MM.1S (cell line): ENCODE measurements around the gene KIF18B.

Source experiments
- DNase-seq: peaks from one replicate; pipeline ENCODE4 v3.0.0-alpha.2; 2015
- H2AFZ ChIP-seq: fragments of 300-600 bp; sonication (generic); 2 replicates; pipeline ENCODE4 v1.6.0; 2016; ENCODE audit warnings: antibody characterized with exemption, low read length
- H3F3A ChIP-seq: fragments of 300-600 bp; sonication (generic); 2 replicates; pipeline ENCODE4 v1.6.1; 2016; ENCODE audit warnings: mild to moderate bottlenecking, antibody characterized with exemption, low read length, moderate library complexity, mixed read lengths; ENCODE audit not compliant: insufficient read depth
- H3K27ac ChIP-seq: fragments of 300-600 bp; sonication (generic); 2 replicates; pipeline ENCODE4 v1.5.1; 2016; ENCODE audit warnings: mild to moderate bottlenecking, low read length
- H3K27me3 ChIP-seq: fragments of 300-600 bp; sonication (generic); replicated peaks from 2 replicates; pipeline ENCODE4 v1.6.0; 2016; ENCODE audit warnings: low read length; ENCODE audit not compliant: insufficient read depth
- H3K36me3 ChIP-seq: fragments of 300-600 bp; sonication (generic); replicated peaks from 2 replicates; pipeline ENCODE4 v1.6.1; 2016; ENCODE audit warnings: mild to moderate bottlenecking, low read length, mixed read lengths; ENCODE audit not compliant: insufficient read depth
- H3K4me1 ChIP-seq: fragments of 300-600 bp; sonication (generic); 2 replicates; pipeline ENCODE4 v1.6.1; 2016; ENCODE audit warnings: low read length, mixed read lengths
- H3K4me2 ChIP-seq: fragments of 300-600 bp; sonication (generic); 2 replicates; pipeline ENCODE4 v1.6.0; 2016; ENCODE audit warnings: low read depth, low read length
- H3K4me3 ChIP-seq: fragments of 300-600 bp; sonication (generic); 2 replicates; pipeline ENCODE4 v1.5.1; 2016; ENCODE audit warnings: low read length, mixed read lengths
- H3K79me2 ChIP-seq: fragments of 300-600 bp; sonication (generic); 2 replicates; pipeline ENCODE4 v1.6.1; 2016; ENCODE audit warnings: mixed run types, low read length, mixed read lengths
- H3K9ac ChIP-seq: fragments of 300-600 bp; sonication (generic); 2 replicates; pipeline ENCODE4 v1.6.1; 2016; ENCODE audit warnings: low read length, mixed read lengths
- H3K9me2 ChIP-seq: fragments of 300-600 bp; sonication (generic); replicated peaks from 2 replicates; pipeline ENCODE4 v1.6.1; 2016; ENCODE audit warnings: mild to moderate bottlenecking, low read length, mixed read lengths; ENCODE audit not compliant: insufficient read depth
- H3K9me3 ChIP-seq: fragments of 300-600 bp; sonication (generic); replicated peaks from 2 replicates; pipeline ENCODE4 v1.6.1; 2016; ENCODE audit warnings: mild to moderate bottlenecking, low read length, mixed read lengths; ENCODE audit not compliant: insufficient read depth
- H4K20me1 ChIP-seq: fragments of 300-600 bp; sonication (generic); 2 replicates; pipeline ENCODE4 v1.6.1; 2016; ENCODE audit warnings: mild to moderate bottlenecking, low read length, moderate library complexity, mixed read lengths; ENCODE audit not compliant: insufficient read depth
- CTCF ChIP-seq: fragments of 300-600 bp; sonication (generic); IDR thresholded peaks from 2 replicates; pipeline ENCODE4 v1.5.1; 2016; ENCODE audit warnings: antibody characterized with exemption, low read length, mixed read lengths
- EZH2 ChIP-seq: fragments of 300-600 bp; sonication (generic); optimal IDR thresholded peaks from 2 replicates; pipeline ENCODE3; 2017; ENCODE audit warnings: low read depth, mild to moderate bottlenecking, antibody characterized with exemption, low read length, mixed read lengths
- EZH2phosphoT487 ChIP-seq: fragments of 300-600 bp; sonication (generic); IDR thresholded peaks from 2 replicates; pipeline ENCODE4 v1.6.1; 2018; ENCODE audit warnings: antibody characterized with exemption, low read length

Gene KIF18B

GRCh38 chr17:44940317-44940716 is 7.3 kb downstream of the KIF18B start:
- Histone ChIP-seq H3K27me3 (no peaks in the 10 kb centered on the region), H3K9me3 (no peaks in the 10 kb centered on the region), H3K4me3 (no peak overlapping the region), H3K4me2 (no peak overlapping the region), H3K79me2 (peaks cover 92% of the 10 kb centered on the region), H3K4me1 (no peaks in the 10 kb centered on the region), H2AFZ (no peak overlapping the region), H3F3A (no peaks in the 10 kb centered on the region), H3K9me2 (no peaks in the 10 kb centered on the region), H3K9ac (no peak overlapping the region), H3K36me3 (peaks cover 5% of the 10 kb centered on the region; the same call in 1 of the 2 replicates), H4K20me1 (no peaks in the 10 kb centered on the region; the same call in 1 of the 2 replicates), H3K27ac (no peak overlapping the region)
- TF ChIP-seq EZH2 (no peak), CTCF (no peak), EZH2phosphoT487 (no peak)
- no peak for DNase-seq

GRCh38 chr17:44935116-44935515 is 12.5 kb downstream of the KIF18B start:
- Histone ChIP-seq H3K9me2 (no peaks in the 10 kb centered on the region), H3K9ac (no peak overlapping the region), H3F3A (no peaks in the 10 kb centered on the region), H3K4me3 (no peak overlapping the region), H3K36me3 (peaks cover 5% of the 10 kb centered on the region; the same call in 1 of the 2 replicates), H3K79me2 (peaks cover 45% of the 10 kb centered on the region), H3K4me1 (no peaks in the 10 kb centered on the region), H2AFZ (no peak overlapping the region), H3K27ac (no peak overlapping the region), H3K9me3 (no peaks in the 10 kb centered on the region), H3K27me3 (no peaks in the 10 kb centered on the region), H4K20me1 (no peaks in the 10 kb centered on the region; the same call in 1 of the 2 replicates), H3K4me2 (no peak overlapping the region)
- TF ChIP-seq CTCF (no peak), EZH2phosphoT487 (no peak), EZH2 (no peak)
- DNase-seq, result no peak

- Histone ChIP-seq H3K9me3 (no peaks in the 10 kb centered on the region), H2AFZ (no peak overlapping the region), H3F3A (no peaks in the 10 kb centered on the region), H4K20me1 (no peaks in the 10 kb centered on the region; the same call in 1 of the 2 replicates), H3K4me1 (no peaks in the 10 kb centered on the region), H3K9ac (no peak overlapping the region), H3K27me3 (no peaks in the 10 kb centered on the region), H3K9me2 (no peaks in the 10 kb centered on the region), H3K79me2 (peaks cover 41% of the 10 kb centered on the region), H3K4me2 (no peak overlapping the region), H3K27ac (no peak overlapping the region), H3K36me3 (peaks cover 5% of the 10 kb centered on the region; the same call in 1 of the 2 replicates), H3K4me3 (no peak overlapping the region)
- no peak for DNase-seq
- TF ChIP-seq EZH2phosphoT487 (no peak), EZH2 (no peak), CTCF (no peak)
Observed at GRCh38 chr17:44934745-44935105, 12.8 kb downstream of the KIF18B start.
